ENCODE data around the gene NRXN3. TPM values are rescaled to one million over a fixed set of nuclear protein-coding genes. Genes with fewer than 3 reads are reported as not detected.

Gene NRXN3
- total RNA-seq, 4 donors from 2014 or later, result 4.1 to 11.9 (median 5.8) TPM

DNA sequence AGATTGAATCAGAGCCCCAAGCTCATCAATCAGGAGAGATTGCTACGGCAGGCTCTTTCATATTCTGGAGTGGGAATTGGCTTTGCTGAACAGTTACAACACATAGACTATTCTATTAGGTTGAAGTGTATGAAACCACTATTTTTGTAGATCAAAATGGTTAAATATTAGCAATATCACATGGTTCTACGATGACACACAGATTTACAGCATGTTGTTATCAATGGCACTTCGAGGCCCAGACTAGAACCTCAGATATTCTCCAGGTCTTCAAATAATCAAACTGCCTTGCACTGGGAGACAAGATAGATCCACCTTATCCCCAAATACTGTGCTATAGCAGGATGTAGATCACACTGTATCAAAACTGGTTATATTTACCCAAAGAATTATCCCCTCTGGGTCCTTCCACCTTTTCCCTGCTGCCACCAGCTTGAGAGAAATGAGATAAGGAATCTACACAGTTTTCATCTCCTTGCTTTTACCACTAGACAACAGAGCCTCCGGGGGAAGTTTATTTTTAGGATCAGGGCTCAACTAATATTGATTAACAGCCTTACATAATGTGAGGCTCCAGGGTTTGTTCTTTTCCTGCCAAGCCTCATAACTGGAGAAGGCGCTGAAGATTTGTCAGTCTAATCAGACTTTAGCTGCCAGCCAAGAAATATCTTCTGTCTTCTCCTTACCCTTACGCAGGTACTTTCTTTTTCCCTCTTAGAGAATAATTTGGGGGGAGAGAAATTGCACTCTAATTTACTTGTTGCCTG lies 1534.1 kb downstream of the NRXN3 start:
- Histone ChIP-seq H3K27me3 (no peaks in the 10 kb centered on the region), H3K9me3 (no peaks in the 10 kb centered on the region), H3K27ac (no peak overlapping the region), H3K4me1 (peaks cover 0 to 24% (median 11%) of the 10 kb centered on the region in 4 donors), H3K4me3 (no peak overlapping the region), H3K36me3 (no peaks in the 10 kb centered on the region)
- intact Hi-C loops (cut with DNase I; ENCODE audit: low total_unique reads), result no loop called here
- in situ Hi-C loops (cut with MboI; ENCODE audit: low pct_ligation_motif_present in 1 of 4, low pct_unique_long_range_greater_than_20kb in 1 of 4, low sequenced_read_pairs in 3 of 4), result no loop called here
- DNase-seq, result no peak
- no peak for TF ChIP-seq EP300 (IDR thresholded peaks at IDR 0.05; ENCODE audit: low read depth)
- TF ChIP-seq, protein P1, sequence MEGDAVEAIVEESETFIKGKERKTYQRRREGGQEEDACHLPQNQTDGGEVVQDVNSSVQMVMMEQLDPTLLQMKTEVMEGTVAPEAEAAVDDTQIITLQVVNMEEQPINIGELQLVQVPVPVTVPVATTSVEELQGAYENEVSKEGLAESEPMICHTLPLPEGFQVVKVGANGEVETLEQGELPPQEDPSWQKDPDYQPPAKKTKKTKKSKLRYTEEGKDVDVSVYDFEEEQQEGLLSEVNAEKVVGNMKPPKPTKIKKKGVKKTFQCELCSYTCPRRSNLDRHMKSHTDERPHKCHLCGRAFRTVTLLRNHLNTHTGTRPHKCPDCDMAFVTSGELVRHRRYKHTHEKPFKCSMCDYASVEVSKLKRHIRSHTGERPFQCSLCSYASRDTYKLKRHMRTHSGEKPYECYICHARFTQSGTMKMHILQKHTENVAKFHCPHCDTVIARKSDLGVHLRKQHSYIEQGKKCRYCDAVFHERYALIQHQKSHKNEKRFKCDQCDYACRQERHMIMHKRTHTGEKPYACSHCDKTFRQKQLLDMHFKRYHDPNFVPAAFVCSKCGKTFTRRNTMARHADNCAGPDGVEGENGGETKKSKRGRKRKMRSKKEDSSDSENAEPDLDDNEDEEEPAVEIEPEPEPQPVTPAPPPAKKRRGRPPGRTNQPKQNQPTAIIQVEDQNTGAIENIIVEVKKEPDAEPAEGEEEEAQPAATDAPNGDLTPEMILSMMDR (IDR thresholded peaks at IDR 0.05), result no peak
- TF ChIP-seq POLR2A (IDR thresholded peaks at IDR 0.05), result no peak
- no peak for TF ChIP-seq POLR2AphosphoS5 (IDR thresholded peaks at IDR 0.05)
- 53 to 54% methylated on average over 4 to 6 of the region's 6 CpGs for WGBS, 2 donors (ENCODE audit: low coverage in 1 of 2)

DNA sequence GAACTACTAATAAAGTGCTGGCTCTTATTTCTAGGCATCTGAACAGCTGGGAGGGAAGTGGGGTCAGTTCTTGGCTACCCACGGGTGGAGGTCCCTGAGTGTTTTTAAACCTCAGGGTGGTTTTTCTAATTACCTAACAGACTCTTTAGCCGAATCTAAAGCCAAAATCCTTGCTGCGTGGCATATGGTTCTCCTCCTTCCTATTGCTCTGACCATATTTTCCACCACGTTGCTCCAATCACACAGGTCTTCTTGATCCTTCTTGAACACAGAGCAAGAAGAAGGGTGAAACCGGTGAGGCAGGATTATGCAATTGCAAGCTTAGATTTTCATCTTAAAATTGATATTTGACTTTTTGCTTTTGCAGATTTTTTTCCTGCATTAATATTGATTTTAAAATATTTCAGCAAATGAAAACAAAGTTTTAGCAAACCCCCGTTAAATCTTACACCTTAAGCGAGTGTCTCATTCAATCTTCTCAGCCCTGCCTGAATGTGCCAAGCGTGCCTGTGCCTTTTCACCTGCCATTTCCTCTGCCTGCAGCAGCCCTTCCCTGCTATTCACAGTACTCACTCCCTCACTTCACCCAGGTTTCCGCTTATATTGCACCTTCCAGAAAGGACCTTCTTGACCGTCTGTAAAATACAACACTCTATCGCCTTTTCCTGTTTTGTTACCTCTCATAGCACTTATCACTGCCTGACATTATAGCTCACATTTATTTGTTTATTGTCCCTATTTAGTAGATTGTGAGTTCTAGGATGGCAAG lies 1535.1 kb downstream of the NRXN3 start:
- TF ChIP-seq POLR2A (IDR thresholded peaks at IDR 0.05), result no peak
- TF ChIP-seq, protein P1 (IDR thresholded peaks at IDR 0.05), result no peak
- TF ChIP-seq POLR2AphosphoS5 (IDR thresholded peaks at IDR 0.05), result no peak
- TF ChIP-seq EP300 (IDR thresholded peaks at IDR 0.05; ENCODE audit: low read depth), result no peak
- no peaks in the 10 kb centered on the region for H3K36me3 ChIP-seq
- no peaks in the 10 kb centered on the region for H3K9me3 ChIP-seq
- no peak overlapping the region for H3K4me3 ChIP-seq
- H3K27ac ChIP-seq, result peak overlapping the region; percentile 20 to 48 (median 36)
- intact Hi-C loops (cut with DNase I; ENCODE audit: low total_unique reads), result no loop called here
- peak; percentile 44 for DNase-seq
- in situ Hi-C loops (cut with MboI; ENCODE audit: low pct_ligation_motif_present in 1 of 4, low pct_unique_long_range_greater_than_20kb in 1 of 4, low sequenced_read_pairs in 3 of 4), result no loop called here
- H3K27me3 ChIP-seq, result no peaks in the 10 kb centered on the region
- H3K4me1 ChIP-seq, result peaks cover 0 to 23% (median 11%) of the 10 kb centered on the region in 4 donors
- WGBS, 2 donors (ENCODE audit: low coverage in 1 of 2), result 48 to 53% methylated on average over 10 to 11 of the region's 11 CpGs

DNA sequence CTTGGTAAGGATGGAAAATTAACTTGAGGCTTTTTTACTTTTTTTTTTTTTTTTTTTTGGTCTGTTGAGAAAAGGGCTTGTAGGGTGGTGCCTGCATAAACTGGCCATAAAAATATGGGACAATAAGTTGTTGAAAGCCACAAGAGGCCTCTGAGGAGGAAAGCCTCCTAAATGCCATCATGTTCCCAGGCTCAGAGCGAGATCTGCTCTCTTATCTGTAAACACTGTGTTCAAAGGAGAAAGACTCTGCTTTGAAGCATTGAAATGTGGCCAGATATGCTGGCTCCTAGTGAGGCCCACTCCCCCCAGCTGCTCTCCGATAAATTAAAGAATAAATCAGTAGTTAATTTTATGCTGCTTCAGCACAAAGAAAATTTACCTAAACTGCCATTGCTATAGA lies 1536.2 kb downstream of the NRXN3 start:
- no peak for TF ChIP-seq POLR2AphosphoS5 (IDR thresholded peaks at IDR 0.05)
- no peak for TF ChIP-seq EP300 (IDR thresholded peaks at IDR 0.05; ENCODE audit: low read depth)
- TF ChIP-seq, protein P1 (IDR thresholded peaks at IDR 0.05), result no peak
- TF ChIP-seq POLR2A (IDR thresholded peaks at IDR 0.05), result no peak
- in situ Hi-C loops (cut with MboI; ENCODE audit: low pct_ligation_motif_present in 1 of 4, low pct_unique_long_range_greater_than_20kb in 1 of 4, low sequenced_read_pairs in 3 of 4) (no loop called here), intact Hi-C loops (cut with DNase I; ENCODE audit: low total_unique reads) (no loop called here)
- no peak for DNase-seq
- no peaks in the 10 kb centered on the region for H3K27me3 ChIP-seq
- peak overlapping the region in 1 of 4 donors; percentile 67 for H3K27ac ChIP-seq
- 29 to 30% methylated on average over 1 to 2 of the region's 2 CpGs for WGBS, 2 donors (ENCODE audit: low coverage in 1 of 2)
- H3K9me3 ChIP-seq, result no peaks in the 10 kb centered on the region
- no peak overlapping the region for H3K4me3 ChIP-seq
- no peaks in the 10 kb centered on the region for H3K36me3 ChIP-seq
- peaks cover 0 to 23% (median 11%) of the 10 kb centered on the region in 4 donors for H3K4me1 ChIP-seq
